HEK293 (cell line): ENCODE data around the gene CDH3.

Experiments used
- CTCF ChIA-PET: fragments of 350-600 bp; formaldehyde crosslinking; extraction: SDS; loops from one replicate; lab custom pipeline; 2021; ENCODE audit warnings: antibody characterized with exemption; lab: Yijun Ruan, JAX
- POLR2A ChIA-PET: fragments of 300-600 bp; formaldehyde crosslinking; extraction: SDS; loops from one replicate; lab custom pipeline; 2020; ENCODE audit warnings: antibody characterized with exemption, inconsistent platforms; lab: Yijun Ruan, JAX
- H3K27ac ChIP-seq: fragments of 200-500 bp; sonication (Bioruptor generic); 2 replicates; pipeline ENCODE4 v1.5.1; 2014; ENCODE audit warnings: low read depth, low read length, control low read depth, inconsistent platforms; ENCODE audit errors: extremely low read depth
- H3K36me3 ChIP-seq, 2 experiments: fragments of 200-500 bp in 1 of 2; sonication (Bioruptor generic) in 1 of 2; 1 replicate in 1 of 2; 2 replicates in 1 of 2; pipeline ENCODE4 v1.5.1; 2014 to 2017; ENCODE audit warnings: inconsistent platforms in 2 of 2, low read length in 2 of 2; ENCODE audit not compliant: control insufficient read depth in 2 of 2, insufficient read depth in 1 of 2
- H3K4me1 ChIP-seq: fragments of 200-500 bp; sonication (Bioruptor generic); 2 replicates; pipeline ENCODE4 v1.5.1; 2014; ENCODE audit warnings: mild to moderate bottlenecking, low read length, inconsistent platforms; ENCODE audit not compliant: control insufficient read depth, insufficient read depth
- H3K4me3 ChIP-seq: 2 replicates; pipeline ENCODE4 v1.5.1; 2011; ENCODE audit warnings: low read depth, mild to moderate bottlenecking, control low read depth, low read length, moderate library complexity
- H3K9me3 ChIP-seq: fragments of 200-500 bp; sonication (Bioruptor generic); 2 replicates; pipeline ENCODE4 v1.5.1; 2014; ENCODE audit warnings: low read depth, low read length, inconsistent platforms; ENCODE audit not compliant: control insufficient read depth, insufficient read depth
- HOXD13 ChIP-seq: sonication (generic); formaldehyde crosslinking; IDR thresholded peaks from 2 replicates; pipeline ENCODE4 v1.8.0; 2022; ENCODE audit warnings: missing genetic modification reagents, borderline replicate concordance
- SP2 ChIP-seq: fragments of 450-650 bp; formaldehyde crosslinking; IDR thresholded peaks from 2 replicates; pipeline ENCODE4 v1.5.1; 2016; ENCODE audit warnings: missing biosample characterization, missing genetic modification characterization
- ZFP3 ChIP-seq: fragments of 450-650 bp; formaldehyde crosslinking; IDR thresholded peaks from 2 replicates; pipeline ENCODE4 v1.5.1; 2016; ENCODE audit warnings: low read depth, missing biosample characterization, missing genetic modification characterization
- ZNF404 ChIP-seq: fragments of 450-650 bp; formaldehyde crosslinking; IDR thresholded peaks from 2 replicates; pipeline ENCODE4 v1.5.1; 2017; ENCODE audit warnings: missing biosample characterization, missing genetic modification characterization
- ZNF530 ChIP-seq: fragments of 450-650 bp; formaldehyde crosslinking; IDR thresholded peaks from 2 replicates; pipeline ENCODE4 v1.5.1; 2016; ENCODE audit warnings: low read depth, missing biosample characterization, missing genetic modification characterization
- ZNF558 ChIP-seq: fragments of 450-650 bp; formaldehyde crosslinking; IDR thresholded peaks from 2 replicates; pipeline ENCODE4 v1.5.1; 2016; ENCODE audit warnings: missing biosample characterization, missing genetic modification characterization
- ZNF561 ChIP-seq: fragments of 450-650 bp; IDR thresholded peaks from 2 replicates; pipeline ENCODE4 v1.5.1; 2018; ENCODE audit warnings: missing biosample characterization, missing genetic modification characterization, borderline replicate concordance
- ZNF596 ChIP-seq: fragments of 450-650 bp; IDR thresholded peaks from 2 replicates; pipeline ENCODE4 v1.5.0; 2018; ENCODE audit warnings: missing biosample characterization, mild to moderate bottlenecking, missing genetic modification characterization, moderate library complexity
- ZNF623 ChIP-seq: fragments of 450-650 bp; formaldehyde crosslinking; IDR thresholded peaks from 2 replicates; pipeline ENCODE4 v1.5.1; 2016; ENCODE audit warnings: missing biosample characterization, missing genetic modification characterization
- ZNF626 ChIP-seq: fragments of 450-650 bp; sonication (Bioruptor Pico); formaldehyde crosslinking; IDR thresholded peaks from 2 replicates; pipeline ENCODE4 v1.5.1; 2018; ENCODE audit warnings: missing biosample characterization, missing genetic modification characterization, inconsistent platforms
- ZNF670 ChIP-seq: fragments of 450-650 bp; formaldehyde crosslinking; IDR thresholded peaks from 2 replicates; pipeline ENCODE4 v1.5.1; 2016; ENCODE audit warnings: missing biosample characterization, missing genetic modification characterization, low read depth
- ZNF785 ChIP-seq: fragments of 450-650 bp; formaldehyde crosslinking; IDR thresholded peaks from 2 replicates; pipeline ENCODE4 v1.5.1; 2016; ENCODE audit warnings: missing biosample characterization, missing genetic modification characterization
- ZNF843 ChIP-seq: fragments of 450-650 bp; formaldehyde crosslinking; IDR thresholded peaks from 2 replicates; pipeline ENCODE4 v1.5.1; 2016; ENCODE audit warnings: missing biosample characterization, missing genetic modification characterization
- TF ChIP-seq, protein P1 (sequence below): fragments of 450-650 bp; formaldehyde crosslinking; IDR thresholded peaks from 2 replicates; pipeline ENCODE4 v1.5.1; 2016; ENCODE audit warnings: missing biosample characterization, missing genetic modification characterization
- TF ChIP-seq, protein P2 (sequence below): fragments of 450-650 bp; formaldehyde crosslinking; IDR thresholded peaks from 2 replicates; pipeline ENCODE4 v1.5.1; 2016; ENCODE audit warnings: missing biosample characterization, missing genetic modification characterization
- TF ChIP-seq, protein P3 (sequence below): fragments of 450-650 bp; formaldehyde crosslinking; conservative IDR thresholded peaks from 2 replicates; pipeline ENCODE4 v1.5.1; 2016; ENCODE audit warnings: low read depth, missing biosample characterization, missing genetic modification characterization

The CDH3 gene

DNA sequence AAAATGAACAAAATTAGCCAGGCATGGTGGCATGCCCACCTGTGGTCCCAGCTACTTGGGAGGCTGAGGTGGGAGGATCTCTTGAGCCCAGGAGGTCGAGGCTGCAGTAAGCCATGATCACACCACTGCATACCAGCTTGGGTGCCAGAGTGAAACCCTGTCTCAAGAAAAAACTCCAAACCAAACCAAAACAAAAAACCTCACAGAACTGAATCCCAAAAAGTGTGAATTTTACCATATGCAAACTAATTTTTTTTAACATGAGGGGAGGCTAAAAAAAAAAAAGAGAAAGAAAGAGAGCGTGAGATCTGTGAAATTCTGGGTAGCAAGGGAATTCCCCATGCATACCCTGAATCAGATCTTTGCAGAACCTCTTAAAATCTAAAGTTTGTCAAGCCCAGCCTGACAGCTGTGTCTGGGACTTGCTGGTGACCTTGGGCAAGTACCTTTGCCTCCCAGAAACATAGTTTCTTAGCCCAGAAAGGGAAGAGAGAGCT, 74.9 kb downstream of the CDH3 start:
- Histone ChIP-seq H3K4me3 (no peak overlapping the region), H3K36me3 (no peaks in the 10 kb centered on the region), H3K9me3 (no peaks in the 10 kb centered on the region), H3K4me1 (no peaks in the 10 kb centered on the region), H3K27ac (no peak overlapping the region)
- ChIA-PET POLR2A (no interaction called here), CTCF (no interaction called here)
- TF ChIP-seq, protein P1, sequence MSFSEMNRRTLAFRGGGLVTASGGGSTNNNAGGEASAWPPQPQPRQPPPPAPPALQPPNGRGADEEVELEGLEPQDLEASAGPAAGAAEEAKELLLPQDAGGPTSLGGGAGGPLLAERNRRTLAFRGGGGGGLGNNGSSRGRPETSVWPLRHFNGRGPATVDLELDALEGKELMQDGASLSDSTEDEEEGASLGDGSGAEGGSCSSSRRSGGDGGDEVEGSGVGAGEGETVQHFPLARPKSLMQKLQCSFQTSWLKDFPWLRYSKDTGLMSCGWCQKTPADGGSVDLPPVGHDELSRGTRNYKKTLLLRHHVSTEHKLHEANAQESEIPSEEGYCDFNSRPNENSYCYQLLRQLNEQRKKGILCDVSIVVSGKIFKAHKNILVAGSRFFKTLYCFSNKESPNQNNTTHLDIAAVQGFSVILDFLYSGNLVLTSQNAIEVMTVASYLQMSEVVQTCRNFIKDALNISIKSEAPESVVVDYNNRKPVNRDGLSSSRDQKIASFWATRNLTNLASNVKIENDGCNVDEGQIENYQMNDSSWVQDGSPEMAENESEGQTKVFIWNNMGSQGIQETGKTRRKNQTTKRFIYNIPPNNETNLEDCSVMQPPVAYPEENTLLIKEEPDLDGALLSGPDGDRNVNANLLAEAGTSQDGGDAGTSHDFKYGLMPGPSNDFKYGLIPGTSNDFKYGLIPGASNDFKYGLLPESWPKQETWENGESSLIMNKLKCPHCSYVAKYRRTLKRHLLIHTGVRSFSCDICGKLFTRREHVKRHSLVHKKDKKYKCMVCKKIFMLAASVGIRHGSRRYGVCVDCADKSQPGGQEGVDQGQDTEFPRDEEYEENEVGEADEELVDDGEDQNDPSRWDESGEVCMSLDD = no peak
- no peak for TF ChIP-seq HOXD13 (CRISPR knock-in tag)
- TF ChIP-seq ZNF404 (tag by site-specific recombination) = no peak
- no peak for TF ChIP-seq ZNF558
- no peak for TF ChIP-seq ZNF843 (tag by site-specific recombination)
- TF ChIP-seq ZNF561 (tag by site-specific recombination) = no peak
- TF ChIP-seq, protein P2, sequence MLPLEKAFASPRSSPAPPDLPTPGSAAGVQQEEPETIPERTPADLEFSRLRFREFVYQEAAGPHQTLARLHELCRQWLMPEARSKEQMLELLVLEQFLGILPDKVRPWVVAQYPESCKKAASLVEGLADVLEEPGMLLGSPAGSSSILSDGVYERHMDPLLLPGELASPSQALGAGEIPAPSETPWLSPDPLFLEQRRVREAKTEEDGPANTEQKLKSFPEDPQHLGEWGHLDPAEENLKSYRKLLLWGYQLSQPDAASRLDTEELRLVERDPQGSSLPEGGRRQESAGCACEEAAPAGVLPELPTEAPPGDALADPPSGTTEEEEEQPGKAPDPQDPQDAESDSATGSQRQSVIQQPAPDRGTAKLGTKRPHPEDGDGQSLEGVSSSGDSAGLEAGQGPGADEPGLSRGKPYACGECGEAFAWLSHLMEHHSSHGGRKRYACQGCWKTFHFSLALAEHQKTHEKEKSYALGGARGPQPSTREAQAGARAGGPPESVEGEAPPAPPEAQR (tag by site-specific recombination) = no peak
- no peak for TF ChIP-seq ZNF670 (tag by site-specific recombination)
- TF ChIP-seq ZNF785 (tag by site-specific recombination) = no peak
- TF ChIP-seq, protein P3, sequence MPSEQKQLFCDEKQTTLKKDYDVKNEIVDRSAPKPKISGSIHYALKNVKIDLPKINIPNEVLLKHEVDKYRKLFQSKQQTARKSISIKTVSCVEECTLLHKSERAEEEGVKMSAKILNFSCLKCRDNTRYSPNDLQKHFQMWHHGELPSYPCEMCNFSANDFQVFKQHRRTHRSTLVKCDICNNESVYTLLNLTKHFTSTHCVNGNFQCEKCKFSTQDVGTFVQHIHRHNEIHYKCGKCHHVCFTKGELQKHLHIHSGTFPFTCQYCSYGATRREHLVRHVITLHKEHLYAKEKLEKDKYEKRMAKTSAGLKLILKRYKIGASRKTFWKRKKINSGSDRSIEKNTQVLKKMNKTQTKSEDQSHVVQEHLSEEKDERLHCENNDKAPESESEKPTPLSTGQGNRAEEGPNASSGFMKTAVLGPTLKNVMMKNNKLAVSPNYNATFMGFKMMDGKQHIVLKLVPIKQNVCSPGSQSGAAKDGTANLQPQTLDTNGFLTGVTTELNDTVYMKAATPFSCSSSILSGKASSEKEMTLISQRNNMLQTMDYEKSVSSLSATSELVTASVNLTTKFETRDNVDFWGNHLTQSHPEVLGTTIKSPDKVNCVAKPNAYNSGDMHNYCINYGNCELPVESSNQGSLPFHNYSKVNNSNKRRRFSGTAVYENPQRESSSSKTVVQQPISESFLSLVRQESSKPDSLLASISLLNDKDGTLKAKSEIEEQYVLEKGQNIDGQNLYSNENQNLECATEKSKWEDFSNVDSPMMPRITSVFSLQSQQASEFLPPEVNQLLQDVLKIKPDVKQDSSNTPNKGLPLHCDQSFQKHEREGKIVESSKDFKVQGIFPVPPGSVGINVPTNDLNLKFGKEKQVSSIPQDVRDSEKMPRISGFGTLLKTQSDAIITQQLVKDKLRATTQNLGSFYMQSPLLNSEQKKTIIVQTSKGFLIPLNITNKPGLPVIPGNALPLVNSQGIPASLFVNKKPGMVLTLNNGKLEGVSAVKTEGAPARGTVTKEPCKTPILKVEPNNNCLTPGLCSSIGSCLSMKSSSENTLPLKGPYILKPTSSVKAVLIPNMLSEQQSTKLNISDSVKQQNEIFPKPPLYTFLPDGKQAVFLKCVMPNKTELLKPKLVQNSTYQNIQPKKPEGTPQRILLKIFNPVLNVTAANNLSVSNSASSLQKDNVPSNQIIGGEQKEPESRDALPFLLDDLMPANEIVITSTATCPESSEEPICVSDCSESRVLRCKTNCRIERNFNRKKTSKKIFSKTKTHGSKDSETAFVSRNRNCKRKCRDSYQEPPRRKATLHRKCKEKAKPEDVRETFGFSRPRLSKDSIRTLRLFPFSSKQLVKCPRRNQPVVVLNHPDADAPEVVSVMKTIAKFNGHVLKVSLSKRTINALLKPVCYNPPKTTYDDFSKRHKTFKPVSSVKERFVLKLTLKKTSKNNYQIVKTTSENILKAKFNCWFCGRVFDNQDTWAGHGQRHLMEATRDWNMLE (tag by site-specific recombination) = no peak
- TF ChIP-seq ZNF626 = no peak
- no peak for TF ChIP-seq ZNF596
- no peak for TF ChIP-seq ZFP3 (tag by site-specific recombination)
- no peak for TF ChIP-seq SP2 (tag by site-specific recombination)
- no peak for TF ChIP-seq ZNF623 (tag by site-specific recombination)
- no peak for TF ChIP-seq ZNF530 (tag by site-specific recombination)
